HT1080 (cell line): Measurements from ENCODE around the gene COPS7B. TPM values are rescaled to one million over a fixed set of nuclear protein-coding genes. Genes with fewer than 3 reads are reported as not detected.

Source experiments
- DNase-seq: peaks from one replicate; pipeline ENCODE4 v3.0.0-alpha.2; 2015; ENCODE audit warnings: low read depth
- total RNA-seq: library from RNA; depleted of rRNA; stranded (reverse); fragments of >200 nt; shearing (Covaris generic); gene quantifications from 2 replicates; pipeline ENCODE4 v1.2.3, GENCODE V29; 2014

Gene COPS7B
- total RNA-seq, 1 experiment from 2014 or later = 45.7 TPM

- DNase-seq = no peak
These were observed 832 bp upstream of the COPS7B start for GRCh38 chr2:231785413-231785812.

- DNase-seq = no peak
These were observed 446 bp upstream of the COPS7B start for GRCh38 chr2:231785822-231786176.

GRCh38 chr2:231786917-231787292, 660 bp downstream of the COPS7B start:
- DNase-seq = no peak

- no peak for DNase-seq
These were observed 4.9 kb downstream of the COPS7B start for GRCh38 chr2:231791107-231791506.

- DNase-seq = no peak
These were observed 8.1 kb downstream of the COPS7B start for GRCh38 chr2:231794383-231794782.

GRCh38 chr2:231795525-231796327, 9.5 kb downstream of the COPS7B start:
- peak; percentile 87 for DNase-seq

GRCh38 chr2:231800493-231801091, 14.3 kb downstream of the COPS7B start:
- DNase-seq = peak; percentile 51

- no peak for DNase-seq
These were observed 17.4 kb downstream of the COPS7B start for GRCh38 chr2:231803501-231804138.

- DNase-seq = no peak
These were observed 20.8 kb downstream of the COPS7B start for GRCh38 chr2:231807020-231807419.

- peak; percentile 72 for DNase-seq
These were observed 24.7 kb downstream of the COPS7B start for GRCh38 chr2:231810905-231811304.

GRCh38 chr2:231816327-231817026, 30.2 kb downstream of the COPS7B start:
- no peak for DNase-seq

- DNase-seq = no peak
These were observed 33.3 kb downstream of the COPS7B start for GRCh38 chr2:231819447-231820042.

GRCh38 chr2:231820786-231821303, 34.6 kb downstream of the COPS7B start:
- DNase-seq = no peak

- DNase-seq = no peak
These were observed 35.7 kb downstream of the COPS7B start for GRCh38 chr2:231821908-231822307.

GRCh38 chr2:231853105-231853504, 66.9 kb downstream of the COPS7B start:
- DNase-seq = no peak

- DNase-seq = no peak
These were observed 68.4 kb downstream of the COPS7B start for GRCh38 chr2:231854616-231855125.

- no peak for DNase-seq
These were observed 70.7 kb downstream of the COPS7B start for GRCh38 chr2:231856959-231857358.
